Caco-2 (cell line): ENCODE results near the gene NCMAP. TPM values are rescaled to one million over a fixed set of nuclear protein-coding genes. Genes with fewer than 3 reads are reported as not detected.

Experiments
- BruUV-seq: library from RNA; stranded (reverse); fragments of 400-500 nt; replicated peaks from 2 replicates; lab custom pipeline; 2021; lab: Mats Ljungman, UMichigan
- CTCF ChIA-PET: fragments of 300-600 bp; sonication (Branson Sonifier 250); formaldehyde crosslinking; loops from one replicate; lab custom pipeline; 2022; ENCODE audit warnings: antibody characterized with exemption; lab: Charles Lee
- POLR2A ChIA-PET: fragments of 300-600 bp; sonication (Branson Sonifier 250); formaldehyde crosslinking; loops from one replicate; lab custom pipeline; 2022; ENCODE audit warnings: antibody characterized with exemption; lab: Charles Lee
- DNase-seq, 2 experiments: peaks; one replicate each; pipeline versions ENCODE4 v3.0.0 to v3.0.0-alpha.2; 2020 to 2022
- H3K27me3 ChIP-seq: replicated peaks from 2 replicates; pipeline ENCODE4 v1.6.0; 2011; ENCODE audit warnings: low read length; ENCODE audit not compliant: control insufficient read depth, insufficient read depth
- H3K36me3 ChIP-seq: 2 replicates; pipeline ENCODE4 v1.5.1; 2011; ENCODE audit warnings: low read length; ENCODE audit not compliant: control insufficient read depth, insufficient read depth
- H3K4me1 ChIP-seq: fragments of 250-450 bp; sonication (Bioruptor Pico); 2 replicates; pipeline ENCODE4 v1.5.1; 2020; ENCODE audit warnings: mild to moderate bottlenecking
- H3K4me3 ChIP-seq: 2 replicates; pipeline ENCODE4 v1.5.1; 2011; ENCODE audit warnings: low read depth, mild to moderate bottlenecking, control low read depth, low read length
- H3K9me3 ChIP-seq: fragments of 250-450 bp; sonication (Bioruptor Pico); 2 replicates; pipeline ENCODE4 v1.5.1; 2020; ENCODE audit warnings: mild to moderate bottlenecking, moderate library complexity
- H3K27ac Mint-ChIP-seq: one replicate; pipeline ENCODE4 v1.8.0; 2022; ENCODE audit warnings: mixed read lengths; ENCODE audit not compliant: unreplicated experiment
- H3K27me3 Mint-ChIP-seq: one replicate; pipeline ENCODE4 v1.8.0; 2022; ENCODE audit warnings: mixed read lengths; ENCODE audit not compliant: insufficient read depth, unreplicated experiment
- H3K36me3 Mint-ChIP-seq: one replicate; pipeline ENCODE4 v1.8.0; 2022; ENCODE audit warnings: mild to moderate bottlenecking, mixed read lengths; ENCODE audit not compliant: insufficient read depth, unreplicated experiment
- H3K4me1 Mint-ChIP-seq: one replicate; pipeline ENCODE4 v1.8.0; 2022; ENCODE audit warnings: low read depth, mixed read lengths; ENCODE audit not compliant: unreplicated experiment
- H3K4me3 Mint-ChIP-seq: one replicate; pipeline ENCODE4 v1.8.0; 2022; ENCODE audit warnings: mild to moderate bottlenecking, moderate library complexity, mixed read lengths; ENCODE audit not compliant: unreplicated experiment
- H3K9me3 Mint-ChIP-seq: one replicate; pipeline ENCODE4 v1.8.0; 2022; ENCODE audit warnings: mixed read lengths; ENCODE audit not compliant: unreplicated experiment
- CTCF ChIP-seq, 2 experiments: fragments of 200-600 bp in 1 of 2; IDR thresholded peaks; 1 replicate in 1 of 2; 2 replicates in 1 of 2; pipeline versions ENCODE4 v1.5.1 to v1.8.0; 2011 to 2022; ENCODE audit warnings: antibody characterized with exemption in 1 of 2, control low read depth in 1 of 2, inconsistent platforms in 1 of 2, low read depth in 1 of 2, low read length in 1 of 2, mild to moderate bottlenecking in 1 of 2, moderate library complexity in 1 of 2; ENCODE audit not compliant: insufficient read depth in 1 of 2, severe bottlenecking in 1 of 2, unreplicated experiment in 1 of 2
- intact Hi-C: fragments of 100-400 bp; cut with micrococcal nuclease; formaldehyde crosslinking; loops from one replicate; pipeline ENCODE4 v1.10.0; 2022; ENCODE audit not compliant: unreplicated experiment
- total RNA-seq: library from RNA; stranded (reverse); gene quantifications from 2 replicates; pipeline ENCODE4 v1.2.3, GENCODE V29; 2022

The NCMAP gene
- total RNA-seq, 1 experiment from 2014 or later = 0.43 TPM

- ChIA-PET POLR2A (no interaction called here), CTCF (no interaction called here)
- DNase-seq = no peak
- intact Hi-C loops = no loop called here
- TF ChIP-seq CTCF (IDR thresholded peaks at IDR 0.05; ENCODE audit: insufficient read depth in 1 of 2, low read depth in 1 of 2, low read length in 1 of 2, severe bottlenecking in 1 of 2, unreplicated experiment in 1 of 2) = no peak
- Mint-ChIP-seq H3K27me3 (no peaks in the 10 kb centered on the region), H3K27ac (no peak overlapping the region), H3K36me3 (peaks cover 12% of the 10 kb centered on the region), H3K4me1 (peaks cover 2% of the 10 kb centered on the region), H3K4me3 (no peak overlapping the region), H3K9me3 (no peaks in the 10 kb centered on the region)
- peaks cover 18% of the 10 kb centered on the region for H3K4me1 ChIP-seq
- no peaks in the 10 kb centered on the region for H3K27me3 ChIP-seq
- H3K4me3 ChIP-seq = no peak overlapping the region
- no peaks in the 10 kb centered on the region for H3K9me3 ChIP-seq
- no TSS peak for BruUV-seq
- no peaks in the 10 kb centered on the region for H3K36me3 ChIP-seq
These were observed 20.9 kb upstream of the NCMAP start for GRCh38 chr1:24535021-24535424.

GRCh38 chr1:24535778-24536177, 20.1 kb upstream of the NCMAP start:
- H3K27me3 Mint-ChIP-seq = no peaks in the 10 kb centered on the region
- TF ChIP-seq CTCF (IDR thresholded peaks at IDR 0.05; ENCODE audit: insufficient read depth in 1 of 2, low read depth in 1 of 2, low read length in 1 of 2, severe bottlenecking in 1 of 2, unreplicated experiment in 1 of 2) = no peak
- H3K27ac Mint-ChIP-seq = no peak overlapping the region
- peaks cover 12% of the 10 kb centered on the region for H3K36me3 Mint-ChIP-seq
- POLR2A ChIA-PET = no interaction called here
- peaks cover 21% of the 10 kb centered on the region for H3K4me1 ChIP-seq
- H3K4me3 ChIP-seq = no peak overlapping the region
- intact Hi-C loops = no loop called here
- BruUV-seq = TSS peak; percentile 22
- H3K4me3 Mint-ChIP-seq = no peak overlapping the region
- no peaks in the 10 kb centered on the region for H3K9me3 Mint-ChIP-seq
- H3K27me3 ChIP-seq = no peaks in the 10 kb centered on the region
- H3K36me3 ChIP-seq = no peaks in the 10 kb centered on the region
- no peaks in the 10 kb centered on the region for H3K9me3 ChIP-seq
- peaks cover 9% of the 10 kb centered on the region for H3K4me1 Mint-ChIP-seq
- CTCF ChIA-PET = no interaction called here
- DNase-seq = no peak

DNA sequence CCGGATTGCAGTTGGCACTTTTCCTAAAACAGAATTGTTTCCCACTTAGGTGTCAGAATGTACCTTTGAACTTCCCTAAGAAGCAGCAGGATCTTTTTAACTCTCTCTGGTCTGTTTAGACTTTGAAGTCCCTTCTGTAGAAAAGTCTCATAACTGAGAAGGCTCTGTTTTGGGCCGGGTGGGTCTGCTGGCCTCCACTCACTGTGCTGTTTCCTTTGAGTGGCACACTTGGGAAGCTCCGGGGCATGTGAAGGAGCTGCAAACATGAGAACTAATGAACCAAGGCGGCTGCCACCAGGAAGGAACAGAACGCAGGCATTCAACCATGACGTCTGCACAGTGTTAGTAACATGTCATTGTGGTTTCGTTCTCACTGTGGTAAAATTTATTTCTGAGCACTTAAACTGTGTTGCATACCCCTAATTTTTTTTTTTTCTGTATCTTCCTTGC, 19.5 kb upstream of the NCMAP start:
- H3K27me3 Mint-ChIP-seq = no peaks in the 10 kb centered on the region
- no peak overlapping the region for H3K4me3 ChIP-seq
- H3K9me3 ChIP-seq = no peaks in the 10 kb centered on the region
- intact Hi-C loops = no loop called here
- no TSS peak for BruUV-seq
- peaks cover 12% of the 10 kb centered on the region for H3K36me3 Mint-ChIP-seq
- POLR2A ChIA-PET = no interaction called here
- no peak overlapping the region for H3K4me3 Mint-ChIP-seq
- H3K36me3 ChIP-seq = no peaks in the 10 kb centered on the region
- H3K4me1 Mint-ChIP-seq = peaks cover 9% of the 10 kb centered on the region
- H3K4me1 ChIP-seq = peaks cover 25% of the 10 kb centered on the region
- no peak overlapping the region for H3K27ac Mint-ChIP-seq
- CTCF ChIA-PET = no interaction called here
- no peak for TF ChIP-seq CTCF (IDR thresholded peaks at IDR 0.05; ENCODE audit: insufficient read depth in 1 of 2, low read depth in 1 of 2, low read length in 1 of 2, severe bottlenecking in 1 of 2, unreplicated experiment in 1 of 2)
- H3K9me3 Mint-ChIP-seq = no peaks in the 10 kb centered on the region
- no peaks in the 10 kb centered on the region for H3K27me3 ChIP-seq
- DNase-seq = no peak
